GM18502 (cell line): ENCODE measurements around the gene FBXW12.

Experiments used
- ATAC-seq: cut with Tn5 transposase; IDR thresholded peaks from one replicate; pipeline ENCODE4 v1.9.1; 2021; ENCODE audit warnings: mild to moderate bottlenecking; ENCODE audit not compliant: unreplicated experiment, poor library complexity

The FBXW12 gene

DNA sequence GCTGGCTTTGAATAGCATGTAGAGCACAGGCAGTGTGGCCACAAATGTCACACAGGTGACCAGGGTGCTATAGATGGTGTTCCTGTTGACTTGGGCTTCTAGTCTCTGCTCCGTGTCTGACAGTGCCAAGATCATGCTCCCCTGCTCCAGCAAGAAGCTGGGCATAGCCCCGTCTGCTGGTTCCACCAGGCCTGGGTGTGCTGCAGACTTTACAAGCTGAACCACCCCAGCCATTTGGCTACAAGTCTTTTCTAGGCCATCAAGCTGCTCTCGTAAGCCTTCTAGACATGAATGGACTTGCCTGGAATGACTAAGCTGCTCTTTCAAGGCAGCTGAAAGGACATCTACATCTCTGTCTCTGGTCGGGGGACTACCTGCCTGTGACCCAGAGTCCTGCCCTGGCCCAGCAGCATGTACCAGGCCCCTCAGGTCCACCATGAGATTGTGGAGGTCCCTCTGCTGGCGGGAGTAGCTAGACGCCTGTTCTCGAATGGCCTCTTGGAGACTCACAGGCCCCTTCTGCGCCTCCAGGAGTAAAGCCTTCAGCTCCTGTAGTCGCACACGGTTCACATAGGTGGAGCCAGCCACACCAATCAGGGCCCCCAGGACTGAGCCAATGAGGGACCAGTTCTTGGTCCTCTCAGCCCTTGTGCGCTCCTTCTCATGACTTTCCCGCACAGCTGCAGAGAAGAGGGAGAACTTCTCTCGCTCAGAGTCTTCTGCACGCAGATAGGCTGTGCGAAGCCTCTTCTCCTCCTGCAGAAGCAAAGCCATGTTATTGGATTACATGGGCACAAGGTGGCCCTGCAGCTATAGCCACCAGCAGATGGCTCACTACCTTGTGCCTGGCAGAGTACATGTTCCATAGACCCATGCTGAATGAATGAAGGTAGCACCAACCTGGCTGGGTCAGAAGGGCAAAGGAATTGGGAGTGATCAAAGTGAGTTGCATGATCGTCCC, 60.7 kb downstream of the FBXW12 start:
- no peak for ATAC-seq

DNA sequence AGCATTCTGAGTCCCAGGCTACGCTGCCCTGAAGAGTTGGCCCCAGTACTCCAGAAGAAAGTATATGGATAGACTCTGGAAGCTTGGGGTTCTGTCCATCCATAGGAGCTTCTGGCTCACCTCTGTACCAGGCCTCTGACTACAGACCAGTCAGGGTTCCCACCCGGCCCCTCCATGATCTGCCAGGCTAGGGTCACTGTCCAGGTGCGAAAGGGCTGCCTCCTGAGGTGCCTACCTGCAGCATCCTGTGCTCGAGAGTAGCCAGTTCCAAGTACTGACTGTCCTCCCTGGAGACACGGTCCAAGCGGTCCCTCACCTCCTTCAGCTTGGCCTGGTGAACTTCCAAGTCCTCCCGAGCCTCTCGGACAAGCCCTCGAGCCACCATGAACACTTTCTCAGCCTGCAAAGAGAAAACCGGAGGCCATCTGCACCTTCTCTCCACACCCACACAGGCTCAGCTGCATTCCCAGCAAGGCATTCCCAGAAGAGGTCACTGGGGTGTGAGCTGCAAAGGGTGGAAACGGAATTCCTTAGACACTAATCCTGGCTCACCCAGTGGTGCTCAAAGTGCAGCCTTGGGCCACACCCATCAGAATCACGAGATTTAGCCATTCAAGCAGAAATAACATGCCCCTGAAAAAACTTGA, 61.6 kb downstream of the FBXW12 start:
- ATAC-seq = no peak

DNA sequence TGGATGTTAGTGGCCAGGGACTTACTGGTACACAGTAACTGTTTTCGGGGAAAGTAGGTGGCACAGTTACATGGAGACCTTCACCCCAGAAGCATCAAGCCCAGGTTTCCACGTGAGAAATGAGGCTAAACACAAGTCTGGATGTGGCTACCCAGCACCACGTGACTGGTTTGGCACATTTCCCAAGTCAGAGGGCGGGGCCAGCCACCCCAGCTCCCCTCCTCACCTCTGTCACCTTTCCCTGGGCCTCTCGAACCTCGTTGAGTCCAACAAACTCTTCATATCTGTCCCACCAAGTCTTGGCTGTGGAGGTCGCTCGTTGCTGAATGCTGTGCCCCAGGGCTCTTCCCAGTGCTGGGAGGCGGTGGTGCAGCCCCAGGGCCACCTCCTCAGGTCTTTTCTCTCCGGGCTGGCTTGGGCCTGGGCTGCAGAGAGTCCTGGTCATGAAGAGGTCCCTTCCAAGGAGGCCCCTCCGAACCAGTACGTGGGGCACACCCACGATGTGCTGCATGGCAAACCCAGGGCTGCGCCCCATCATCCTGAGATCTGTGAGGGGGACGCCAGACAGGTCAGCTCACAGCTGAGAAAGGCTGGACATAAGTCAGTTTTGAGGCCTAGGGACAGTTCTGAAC, 62.7 kb downstream of the FBXW12 start:
- no peak for ATAC-seq

DNA sequence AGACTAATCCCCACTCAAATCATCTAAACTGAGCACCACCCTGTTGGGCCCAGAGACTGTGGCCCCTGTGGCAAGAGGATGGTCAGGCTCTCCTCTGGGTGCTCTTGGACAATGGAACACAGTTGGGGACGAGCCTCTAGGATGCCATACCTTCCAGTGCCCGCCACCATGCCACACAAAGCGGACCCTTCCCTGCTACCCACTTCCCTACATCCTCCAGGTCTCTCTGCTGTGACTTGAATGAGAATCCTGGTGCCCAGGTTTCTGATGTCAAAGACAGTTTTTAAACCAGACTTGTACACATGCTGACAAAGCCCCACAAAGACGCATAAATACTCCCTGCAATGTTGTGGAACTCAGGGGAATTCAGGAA, 63.2 kb downstream of the FBXW12 start:
- no peak for ATAC-seq

DNA sequence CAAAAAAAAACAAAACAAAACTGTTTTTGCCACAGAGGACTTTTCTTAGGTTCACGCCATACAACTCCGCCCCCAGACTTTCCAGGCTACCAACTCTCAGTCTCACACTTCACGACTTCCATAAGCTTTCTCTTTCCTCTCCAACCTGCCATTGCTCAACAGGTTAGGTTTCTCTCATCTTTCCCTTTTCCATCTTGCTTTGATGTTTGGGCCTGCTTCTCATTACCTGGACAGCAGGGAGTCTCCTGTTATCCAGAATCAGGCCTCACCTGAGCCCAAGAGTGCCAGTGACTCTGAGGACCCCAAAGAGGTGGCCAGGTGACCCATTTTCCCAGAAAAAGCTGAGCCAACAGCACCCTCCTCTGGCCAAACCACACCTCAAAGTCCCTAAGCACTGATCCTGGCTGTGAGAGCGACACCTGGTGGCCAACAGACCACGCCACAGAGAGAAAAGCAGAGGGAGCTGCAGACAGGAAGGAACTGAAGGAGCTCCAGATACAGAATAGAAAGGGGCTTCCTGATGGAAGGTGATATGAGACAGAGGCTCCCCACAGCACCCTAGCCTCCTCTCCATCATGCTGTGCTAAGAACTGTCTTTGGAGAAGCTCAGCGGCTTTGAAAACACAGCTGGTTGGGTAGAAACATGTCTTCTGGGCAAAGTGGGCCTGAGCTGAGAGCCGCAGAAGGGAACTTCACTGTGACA, 63.9 kb downstream of the FBXW12 start:
- ATAC-seq = peak; percentile 40

DNA sequence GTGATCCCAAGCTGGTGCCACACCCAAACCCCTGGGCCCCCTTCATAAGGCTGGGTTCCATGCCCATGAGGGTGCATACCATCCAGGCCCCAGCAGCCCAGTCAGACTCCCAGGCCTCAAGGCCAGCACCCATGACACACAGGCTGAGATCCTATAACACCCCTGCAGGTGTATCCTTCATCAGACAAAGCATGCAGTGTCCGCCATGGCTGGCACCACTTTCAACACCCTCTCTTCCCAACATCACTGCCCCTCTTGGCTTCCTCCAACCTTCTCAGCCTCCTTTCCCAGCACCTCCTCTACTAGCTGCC, 64.4 kb downstream of the FBXW12 start:
- ATAC-seq = no peak

DNA sequence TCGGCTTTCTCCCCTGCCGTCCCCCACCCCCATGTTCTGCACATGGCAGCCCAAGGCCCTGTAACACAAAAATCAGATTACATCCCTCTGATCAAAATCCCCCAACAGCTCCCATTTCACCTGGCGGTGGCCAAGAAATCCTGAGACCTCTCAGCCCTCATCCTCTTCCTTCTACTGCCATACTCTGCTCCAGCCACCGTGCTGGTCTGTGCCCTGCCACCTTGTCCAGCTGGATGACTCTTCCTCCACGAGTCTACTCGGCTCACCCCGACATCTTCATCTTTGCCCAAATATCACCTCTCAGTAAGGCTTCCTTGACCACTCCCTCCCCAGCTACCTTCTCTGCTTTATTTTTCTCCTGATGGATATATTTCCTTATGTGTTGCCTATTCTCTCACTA, 64.8 kb downstream of the FBXW12 start:
- no peak for ATAC-seq

DNA sequence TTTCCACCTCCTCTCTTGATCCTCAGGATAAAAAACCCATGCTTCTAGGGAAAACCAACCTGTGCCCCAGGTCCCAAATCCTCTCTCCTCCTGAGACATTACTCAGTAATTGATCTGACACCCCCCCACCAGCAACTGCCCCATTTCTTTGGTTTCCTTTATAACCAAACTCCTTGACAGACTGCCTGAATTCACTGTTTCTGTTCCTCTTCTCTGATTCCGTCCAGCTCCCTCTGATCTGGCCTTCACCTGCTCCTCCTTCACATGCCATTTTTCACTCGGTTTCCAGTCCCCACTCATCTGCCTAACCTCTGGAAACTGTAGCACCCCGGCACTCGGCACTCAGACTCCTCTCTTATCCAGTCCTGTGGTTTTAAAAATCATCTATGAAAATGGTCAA, 65.8 kb downstream of the FBXW12 start:
- no peak for ATAC-seq

DNA sequence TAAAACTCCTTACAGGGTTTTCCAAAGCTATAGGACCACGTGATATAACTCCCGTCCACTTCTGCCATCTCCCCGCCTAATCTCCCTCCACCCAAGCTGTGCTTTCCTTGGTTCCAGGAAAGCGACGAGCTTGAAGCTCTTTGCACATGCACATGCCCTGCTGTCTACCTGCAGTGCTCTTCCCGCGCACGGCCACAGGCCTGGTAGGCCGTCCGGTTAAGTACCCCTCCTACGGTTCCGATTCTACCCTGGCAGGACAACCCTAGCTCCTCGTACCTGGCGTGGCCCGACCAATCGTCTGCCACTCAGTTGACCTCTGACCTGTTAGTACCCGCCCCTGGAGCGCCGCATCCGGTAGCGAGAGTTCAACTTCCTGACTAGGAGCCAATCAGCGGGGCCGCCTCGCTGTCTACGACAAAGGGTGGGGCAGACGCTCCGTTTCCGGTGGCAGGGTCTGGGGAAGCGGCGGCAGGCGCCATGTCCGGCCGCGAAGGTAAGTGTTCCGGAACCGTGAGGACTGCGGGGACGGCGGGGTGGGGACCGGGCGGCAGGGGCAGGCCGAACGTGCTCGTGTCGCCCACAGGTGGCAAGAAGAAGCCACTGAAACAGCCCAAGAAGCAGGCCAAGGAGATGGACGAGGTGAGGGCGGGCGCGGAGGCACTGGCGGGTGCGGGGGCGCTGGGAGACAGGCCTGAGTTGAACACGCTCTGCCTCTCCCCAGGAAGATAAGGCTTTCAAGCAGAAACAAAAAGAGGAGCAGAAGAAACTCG, 68.0 kb downstream of the FBXW12 start, which contains the start of the genes CCDC51 and TMA7:
TSS of gene CCDC51 (minus strand) at position 300 of the 770 bp plus-strand sequence. CDS start 4,991 bp downstream, outside the sequence.
TSS of gene TMA7 (plus strand) at position 438 of the 770 bp plus-strand sequence. CDS start at position 478, 40 bp downstream.
- peak; percentile 92 for ATAC-seq

DNA sequence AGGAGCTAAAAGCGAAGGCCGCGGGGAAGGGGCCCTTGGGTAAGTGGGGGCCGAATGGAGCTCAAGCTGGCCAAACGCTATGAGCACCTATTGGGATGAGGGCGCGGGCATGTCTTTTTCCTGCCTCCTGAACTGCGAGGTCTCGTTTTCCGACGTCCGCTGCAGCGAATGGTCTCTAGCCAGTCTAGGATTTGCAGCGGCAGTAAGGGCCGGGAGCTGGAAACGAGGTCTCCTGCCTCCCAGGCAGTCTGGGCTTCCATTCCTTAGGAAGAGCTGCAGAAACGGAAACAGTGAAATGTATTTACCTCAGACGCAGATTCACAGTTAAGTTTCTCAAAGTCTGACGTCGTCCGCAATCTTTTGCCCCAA, 68.6 kb downstream of the FBXW12 start:
- ATAC-seq = no peak

DNA sequence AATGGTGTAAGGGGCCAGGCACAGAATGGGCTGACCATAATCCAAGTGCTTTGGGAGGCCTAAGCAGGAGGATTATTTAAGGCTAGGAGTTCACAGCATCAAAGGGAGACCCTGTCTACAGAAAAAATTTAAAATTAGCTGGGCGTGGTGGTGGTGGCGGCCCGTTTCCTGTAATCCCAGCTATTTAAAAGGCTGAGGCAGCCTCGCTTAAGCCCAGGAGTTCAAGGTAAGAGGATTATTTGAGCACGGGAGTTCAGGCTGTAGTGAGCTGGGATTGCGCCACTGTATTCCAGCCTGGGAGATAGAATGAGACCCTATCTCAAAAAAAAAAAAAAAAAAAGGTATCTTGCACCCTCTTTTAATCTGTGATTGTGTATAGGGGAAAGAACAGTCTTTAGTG, 69.9 kb downstream of the FBXW12 start:
- no peak for ATAC-seq
